Measurements from ENCODE around the gene ELFN2.

ELFN2 gene

GRCh38 chr22:37331856-37332536 is 95.3 kb downstream of the ELFN2 start:
- Histone ChIP-seq H3K4me1 (ENCODE audit: low read length) (no peaks in the 10 kb centered on the region), H3K9me2 (replicated peaks; ENCODE audit: insufficient read depth, low read length) (no peaks in the 10 kb centered on the region), H3K4me2 (ENCODE audit: low read depth, low read length) (no peak overlapping the region), H3K27me3 (replicated peaks; ENCODE audit: insufficient read depth, low read length) (peaks cover 95% of the 10 kb centered on the region), H3K79me2 (ENCODE audit: low read length) (no peaks in the 10 kb centered on the region), H3K36me3 (replicated peaks; ENCODE audit: insufficient read depth, low read length) (no peaks in the 10 kb centered on the region), H3K27ac (ENCODE audit: low read length) (no peak overlapping the region), H3F3A (ENCODE audit: insufficient read depth, low read length) (no peaks in the 10 kb centered on the region), H3K4me3 (ENCODE audit: low read length) (no peak overlapping the region), H3K9ac (ENCODE audit: low read length) (no peak overlapping the region), H4K20me1 (ENCODE audit: insufficient read depth, low read length) (no peaks in the 10 kb centered on the region), H2AFZ (ENCODE audit: low read length) (no peak overlapping the region), H3K9me3 (replicated peaks; ENCODE audit: insufficient read depth, low read length) (no peaks in the 10 kb centered on the region)
- DNase-seq = no peak
- TF ChIP-seq EZH2phosphoT487 (IDR thresholded peaks at IDR 0.05; ENCODE audit: low read length) (no peak), CTCF (IDR thresholded peaks at IDR 0.05; ENCODE audit: low read length) (no peak), EZH2 (optimal IDR thresholded peaks at IDR 0.05; ENCODE audit: low read depth, low read length) (no peak)

- Histone ChIP-seq H3F3A (ENCODE audit: insufficient read depth, low read length) (no peaks in the 10 kb centered on the region), H3K4me2 (ENCODE audit: low read depth, low read length) (no peak overlapping the region), H3K9me2 (replicated peaks; ENCODE audit: insufficient read depth, low read length) (no peaks in the 10 kb centered on the region), H3K4me3 (ENCODE audit: low read length) (no peak overlapping the region), H3K9ac (ENCODE audit: low read length) (no peak overlapping the region), H3K36me3 (replicated peaks; ENCODE audit: insufficient read depth, low read length) (no peaks in the 10 kb centered on the region), H3K27me3 (replicated peaks; ENCODE audit: insufficient read depth, low read length) (peaks cover 95% of the 10 kb centered on the region), H3K9me3 (replicated peaks; ENCODE audit: insufficient read depth, low read length) (no peaks in the 10 kb centered on the region), H3K4me1 (ENCODE audit: low read length) (no peaks in the 10 kb centered on the region), H3K27ac (ENCODE audit: low read length) (no peak overlapping the region), H3K79me2 (ENCODE audit: low read length) (no peaks in the 10 kb centered on the region), H2AFZ (ENCODE audit: low read length) (no peak overlapping the region), H4K20me1 (ENCODE audit: insufficient read depth, low read length) (no peaks in the 10 kb centered on the region)
- TF ChIP-seq EZH2 (optimal IDR thresholded peaks at IDR 0.05; ENCODE audit: low read depth, low read length) (no peak), EZH2phosphoT487 (IDR thresholded peaks at IDR 0.05; ENCODE audit: low read length) (no peak), CTCF (IDR thresholded peaks at IDR 0.05; ENCODE audit: low read length) (no peak)
- DNase-seq = no peak
Observed at GRCh38 chr22:37331034-37331428, 96.2 kb downstream of the ELFN2 start.

GRCh38 chr22:37330200-37331033 is 96.9 kb downstream of the ELFN2 start:
- H3K27ac ChIP-seq (ENCODE audit: low read length) = no peak overlapping the region
- H3K4me2 ChIP-seq (ENCODE audit: low read depth, low read length) = no peak overlapping the region
- H3K9me2 ChIP-seq (replicated peaks; ENCODE audit: insufficient read depth, low read length) = no peaks in the 10 kb centered on the region
- peaks cover 95% of the 10 kb centered on the region for H3K27me3 ChIP-seq (replicated peaks; ENCODE audit: insufficient read depth, low read length)
- DNase-seq = peak; percentile 53
- H3K4me3 ChIP-seq (ENCODE audit: low read length) = no peak overlapping the region
- no peak overlapping the region for H3K9ac ChIP-seq (ENCODE audit: low read length)
- H3K36me3 ChIP-seq (replicated peaks; ENCODE audit: insufficient read depth, low read length) = no peaks in the 10 kb centered on the region
- no peaks in the 10 kb centered on the region for H3K9me3 ChIP-seq (replicated peaks; ENCODE audit: insufficient read depth, low read length)
- no peak overlapping the region for H2AFZ ChIP-seq (ENCODE audit: low read length)
- H3F3A ChIP-seq (ENCODE audit: insufficient read depth, low read length) = no peaks in the 10 kb centered on the region
- no peaks in the 10 kb centered on the region for H3K79me2 ChIP-seq (ENCODE audit: low read length)
- no peaks in the 10 kb centered on the region for H3K4me1 ChIP-seq (ENCODE audit: low read length)
- no peak for TF ChIP-seq EZH2phosphoT487 (IDR thresholded peaks at IDR 0.05; ENCODE audit: low read length)
- no peak for TF ChIP-seq EZH2 (optimal IDR thresholded peaks at IDR 0.05; ENCODE audit: low read depth, low read length)
- peak; percentile 19 for TF ChIP-seq CTCF (IDR thresholded peaks at IDR 0.05; ENCODE audit: low read length)
- no peaks in the 10 kb centered on the region for H4K20me1 ChIP-seq (ENCODE audit: insufficient read depth, low read length)

Measured in MM.1S (cell line).